ENCODE data around the gene GJB2. TPM values are rescaled to one million over a fixed set of nuclear protein-coding genes. Genes with fewer than 3 reads are reported as not detected.

Gene GJB2
- total RNA-seq (2014; rRNA removed; shearing (Covaris generic)) (not detected in 2 replicates), polyA plus RNA-seq (2016; fragmentation: Nextera tagmentation; extraction: Ambion mirVana) (not detected in 2 replicates)
- long read RNA-seq, result 0 reads

DNA sequence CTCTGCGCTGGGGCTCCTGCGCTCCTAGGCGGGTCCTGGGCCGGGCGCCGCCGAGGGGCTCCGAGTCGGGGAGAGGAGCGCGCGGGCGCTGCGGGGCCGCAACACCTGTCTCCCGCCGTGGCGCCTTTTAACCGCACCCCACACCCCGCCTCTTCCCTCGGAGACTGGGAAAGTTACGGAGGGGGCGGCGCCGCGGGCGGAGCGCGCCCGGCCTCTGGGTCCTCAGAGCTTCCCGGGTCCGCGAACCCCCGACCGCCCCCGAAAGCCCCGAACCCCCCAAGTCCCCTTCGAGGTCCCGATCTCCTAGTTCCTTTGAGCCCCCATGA is at the start of gene GJB2:
Gene GJB2 (minus strand): TSS at position 103 of the 326 bp plus-strand sequence. CDS start 3,357 bp downstream, outside the sequence.
- H3K36me3 Mint-ChIP-seq (ENCODE audit: low read depth), result no peaks in the 10 kb centered on the region
- peak within 1 kb of the TSS; percentile 95 for H2AFZ ChIP-seq
- peak within 1 kb of the TSS; percentile 74 for H3K4me3 Mint-ChIP-seq

More for the DNA sequence above, at the start of gene GJB2:
- DNase-seq (ENCODE audit: low spot score) (peak; percentile 43), ATAC-seq (peak; percentile 40)
- no peak within 1 kb of the TSS for H3K27ac ChIP-seq (ENCODE audit: low read depth)
- H3K4me1 ChIP-seq (ENCODE audit: insufficient read depth), result peaks cover 19% of the 10 kb centered on the region
- no peaks in the 10 kb centered on the region for H3K9me3 Mint-ChIP-seq
- peaks cover 94% of the 10 kb centered on the region for H3K27me3 ChIP-seq (ENCODE audit: insufficient read depth)
- H3K4me2 ChIP-seq, result peak within 1 kb of the TSS; percentile 96
- peaks cover 11% of the 10 kb centered on the region; the same call in 1 of the 2 replicates for H3F3A ChIP-seq (replicated peaks; ENCODE audit: low read depth)
- no peak within 1 kb of the TSS for H3K27ac Mint-ChIP-seq
- H3K79me2 ChIP-seq (replicated peaks; ENCODE audit: insufficient read depth), result no peaks in the 10 kb centered on the region
- H3K27me3 Mint-ChIP-seq (ENCODE audit: insufficient read depth, low read depth, poor library complexity), result peaks cover 78% of the 10 kb centered on the region
- peaks cover 18% of the 10 kb centered on the region for H3K4me1 Mint-ChIP-seq
- H3K9me2 ChIP-seq (ENCODE audit: insufficient read depth), result no peaks in the 10 kb centered on the region
- TF ChIP-seq, protein P1, sequence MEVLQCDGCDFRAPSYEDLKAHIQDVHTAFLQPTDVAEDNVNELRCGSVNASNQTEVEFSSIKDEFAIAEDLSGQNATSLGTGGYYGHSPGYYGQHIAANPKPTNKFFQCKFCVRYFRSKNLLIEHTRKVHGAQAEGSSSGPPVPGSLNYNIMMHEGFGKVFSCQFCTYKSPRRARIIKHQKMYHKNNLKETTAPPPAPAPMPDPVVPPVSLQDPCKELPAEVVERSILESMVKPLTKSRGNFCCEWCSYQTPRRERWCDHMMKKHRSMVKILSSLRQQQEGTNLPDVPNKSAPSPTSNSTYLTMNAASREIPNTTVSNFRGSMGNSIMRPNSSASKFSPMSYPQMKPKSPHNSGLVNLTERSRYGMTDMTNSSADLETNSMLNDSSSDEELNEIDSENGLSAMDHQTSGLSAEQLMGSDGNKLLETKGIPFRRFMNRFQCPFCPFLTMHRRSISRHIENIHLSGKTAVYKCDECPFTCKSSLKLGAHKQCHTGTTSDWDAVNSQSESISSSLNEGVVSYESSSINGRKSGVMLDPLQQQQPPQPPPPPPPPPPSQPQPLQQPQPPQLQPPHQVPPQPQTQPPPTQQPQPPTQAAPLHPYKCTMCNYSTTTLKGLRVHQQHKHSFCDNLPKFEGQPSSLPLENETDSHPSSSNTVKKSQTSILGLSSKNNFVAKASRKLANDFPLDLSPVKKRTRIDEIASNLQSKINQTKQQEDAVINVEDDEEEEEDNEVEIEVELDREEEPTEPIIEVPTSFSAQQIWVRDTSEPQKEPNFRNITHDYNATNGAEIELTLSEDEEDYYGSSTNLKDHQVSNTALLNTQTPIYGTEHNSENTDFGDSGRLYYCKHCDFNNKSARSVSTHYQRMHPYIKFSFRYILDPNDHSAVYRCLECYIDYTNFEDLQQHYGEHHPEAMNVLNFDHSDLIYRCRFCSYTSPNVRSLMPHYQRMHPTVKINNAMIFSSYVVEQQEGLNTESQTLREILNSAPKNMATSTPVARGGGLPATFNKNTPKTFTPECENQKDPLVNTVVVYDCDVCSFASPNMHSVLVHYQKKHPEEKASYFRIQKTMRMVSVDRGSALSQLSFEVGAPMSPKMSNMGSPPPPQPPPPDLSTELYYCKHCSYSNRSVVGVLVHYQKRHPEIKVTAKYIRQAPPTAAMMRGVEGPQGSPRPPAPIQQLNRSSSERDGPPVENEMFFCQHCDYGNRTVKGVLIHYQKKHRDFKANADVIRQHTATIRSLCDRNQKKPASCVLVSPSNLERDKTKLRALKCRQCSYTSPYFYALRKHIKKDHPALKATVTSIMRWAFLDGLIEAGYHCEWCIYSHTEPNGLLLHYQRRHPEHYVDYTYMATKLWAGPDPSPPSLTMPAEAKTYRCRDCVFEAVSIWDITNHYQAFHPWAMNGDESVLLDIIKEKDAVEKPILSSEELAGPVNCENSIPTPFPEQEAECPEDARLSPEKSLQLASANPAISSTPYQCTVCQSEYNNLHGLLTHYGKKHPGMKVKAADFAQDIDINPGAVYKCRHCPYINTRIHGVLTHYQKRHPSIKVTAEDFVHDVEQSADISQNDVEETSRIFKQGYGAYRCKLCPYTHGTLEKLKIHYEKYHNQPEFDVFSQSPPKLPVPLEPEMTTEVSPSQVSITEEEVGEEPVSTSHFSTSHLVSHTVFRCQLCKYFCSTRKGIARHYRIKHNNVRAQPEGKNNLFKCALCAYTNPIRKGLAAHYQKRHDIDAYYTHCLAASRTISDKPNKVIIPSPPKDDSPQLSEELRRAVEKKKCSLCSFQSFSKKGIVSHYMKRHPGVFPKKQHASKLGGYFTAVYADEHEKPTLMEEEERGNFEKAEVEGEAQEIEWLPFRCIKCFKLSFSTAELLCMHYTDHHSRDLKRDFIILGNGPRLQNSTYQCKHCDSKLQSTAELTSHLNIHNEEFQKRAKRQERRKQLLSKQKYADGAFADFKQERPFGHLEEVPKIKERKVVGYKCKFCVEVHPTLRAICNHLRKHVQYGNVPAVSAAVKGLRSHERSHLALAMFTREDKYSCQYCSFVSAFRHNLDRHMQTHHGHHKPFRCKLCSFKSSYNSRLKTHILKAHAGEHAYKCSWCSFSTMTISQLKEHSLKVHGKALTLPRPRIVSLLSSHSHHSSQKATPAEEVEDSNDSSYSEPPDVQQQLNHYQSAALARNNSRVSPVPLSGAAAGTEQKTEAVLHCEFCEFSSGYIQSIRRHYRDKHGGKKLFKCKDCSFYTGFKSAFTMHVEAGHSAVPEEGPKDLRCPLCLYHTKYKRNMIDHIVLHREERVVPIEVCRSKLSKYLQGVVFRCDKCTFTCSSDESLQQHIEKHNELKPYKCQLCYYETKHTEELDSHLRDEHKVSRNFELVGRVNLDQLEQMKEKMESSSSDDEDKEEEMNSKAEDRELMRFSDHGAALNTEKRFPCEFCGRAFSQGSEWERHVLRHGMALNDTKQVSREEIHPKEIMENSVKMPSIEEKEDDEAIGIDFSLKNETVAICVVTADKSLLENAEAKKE (CRISPR knock-in tag; IDR thresholded peaks at IDR 0.05), result no peak
- TF ChIP-seq NANOG (IDR thresholded peaks at IDR 0.05; ENCODE audit: borderline replicate concordance), result no peak
- no peak for TF ChIP-seq POLR2AphosphoS5 (IDR thresholded peaks at IDR 0.05; ENCODE audit: low read depth)
- TF ChIP-seq JUNB (IDR thresholded peaks at IDR 0.05; ENCODE audit: unreplicated experiment), result no peak
- H3K36me3 ChIP-seq (ENCODE audit: insufficient read depth), result no peaks in the 10 kb centered on the region; the same call in 1 of the 2 replicates
- H3K4me3 ChIP-seq, result peak within 1 kb of the TSS; percentile 69
- peaks cover 18% of the 10 kb centered on the region for H4K20me1 ChIP-seq (replicated peaks; ENCODE audit: insufficient read depth)
